HK-2 (cell line): ENCODE data around the gene GPHA2.
A peak's percentile ranks its signal among the peaks of the same experiment; 100 is the strongest.

Source experiments
- DNase-seq: peaks from one replicate; pipeline ENCODE4 v3.0.0-alpha.2; 2018; ENCODE audit not compliant: unreplicated experiment

GPHA2 gene

GRCh38 chr11:64891215-64891848 is 44.4 kb downstream of the GPHA2 start:
- DNase-seq, result no peak

- no peak for DNase-seq
Measured at GRCh38 chr11:64890522-64890939, 45.2 kb downstream of the GPHA2 start.

- DNase-seq, result peak; percentile 38
Measured at GRCh38 chr11:64888729-64889511, 46.8 kb downstream of the GPHA2 start.

GRCh38 chr11:64888406-64888728 is 47.3 kb downstream of the GPHA2 start:
- DNase-seq, result no peak

GRCh38 chr11:64887757-64888405 is 47.8 kb downstream of the GPHA2 start:
- peak; percentile 80 for DNase-seq

- no peak for DNase-seq
Measured at GRCh38 chr11:64887234-64887756, 48.4 kb downstream of the GPHA2 start.

GRCh38 chr11:64885367-64886286 is 50.1 kb downstream of the GPHA2 start:
- DNase-seq, result no peak
